DOHH2 (cell line): ENCODE measurements around the gene C1QBP.

Experiments
- H3F3A ChIP-seq: fragments of 200-600 bp; sonication (generic), shearing (Covaris generic); 2 replicates; pipeline ENCODE4 v1.6.0; 2016; ENCODE audit warnings: antibody characterized with exemption, mild to moderate bottlenecking; ENCODE audit not compliant: control insufficient read depth, insufficient read depth
- H3K27ac ChIP-seq: fragments of 200-600 bp; sonication (generic); 2 replicates; pipeline ENCODE4 v1.5.1; 2014; ENCODE audit warnings: low read depth, mild to moderate bottlenecking, low read length, moderate library complexity
- H3K27me3 ChIP-seq: fragments of 200-600 bp; sonication (generic); 2 replicates; pipeline ENCODE4 v1.6.1; 2014; ENCODE audit warnings: mild to moderate bottlenecking, low read length, mixed read lengths; ENCODE audit not compliant: control insufficient read depth
- H3K36me3 ChIP-seq: fragments of 200-600 bp; sonication (generic); 2 replicates; pipeline ENCODE4 v1.6.1; 2014; ENCODE audit warnings: mild to moderate bottlenecking, low read length, moderate library complexity, mixed read lengths; ENCODE audit not compliant: control insufficient read depth
- H3K4me1 ChIP-seq: fragments of 200-600 bp; sonication (generic); 2 replicates; pipeline ENCODE4 v1.6.1; 2014; ENCODE audit warnings: mild to moderate bottlenecking, low read length, mixed read lengths; ENCODE audit not compliant: control insufficient read depth
- H3K4me2 ChIP-seq: fragments of 200-600 bp; sonication (generic); 2 replicates; pipeline ENCODE4 v1.6.0; 2014; ENCODE audit warnings: mild to moderate bottlenecking, low read length, moderate library complexity
- H3K4me3 ChIP-seq: fragments of 200-600 bp; sonication (generic); 2 replicates; pipeline ENCODE4 v1.5.1; 2014; ENCODE audit warnings: mild to moderate bottlenecking, low read length, mixed read lengths
- H3K79me2 ChIP-seq: fragments of 200-600 bp; sonication (generic); 2 replicates; pipeline ENCODE4 v1.6.1; 2014; ENCODE audit warnings: mild to moderate bottlenecking, low read length, mixed read lengths; ENCODE audit not compliant: control insufficient read depth
- H3K9me2 ChIP-seq: fragments of 200-600 bp; sonication (generic); replicated peaks from 2 replicates; pipeline ENCODE4 v1.6.1; 2014; ENCODE audit warnings: mild to moderate bottlenecking, low read length, mixed read lengths; ENCODE audit not compliant: control insufficient read depth
- H3K9me3 ChIP-seq: fragments of 200-600 bp; sonication (generic); 2 replicates; pipeline ENCODE4 v1.6.1; 2014; ENCODE audit warnings: antibody characterized with exemption, low read length, mixed read lengths; ENCODE audit not compliant: control insufficient read depth, insufficient read depth
- H4K20me1 ChIP-seq: fragments of 200-600 bp; sonication (generic); 2 replicates; pipeline ENCODE4 v1.6.0; 2014; ENCODE audit warnings: low read depth, mild to moderate bottlenecking, antibody characterized with exemption, low read length, moderate library complexity; ENCODE audit not compliant: control insufficient read depth, insufficient read depth
- CTCF ChIP-seq: fragments of 200-600 bp; sonication (generic); IDR thresholded peaks from one replicate; pipeline ENCODE4 v1.5.1; 2014; ENCODE audit warnings: antibody characterized with exemption, mild to moderate bottlenecking, low read depth, low read length; ENCODE audit not compliant: poor library complexity, severe bottlenecking
- EZH2phosphoT487 ChIP-seq: fragments of 200-600 bp; sonication (generic); IDR thresholded peaks from 2 replicates; pipeline ENCODE4 v1.6.1; 2017; ENCODE audit warnings: borderline replicate concordance, mild to moderate bottlenecking, antibody characterized with exemption, low read length, moderate library complexity, mixed read lengths

Gene C1QBP

DNA sequence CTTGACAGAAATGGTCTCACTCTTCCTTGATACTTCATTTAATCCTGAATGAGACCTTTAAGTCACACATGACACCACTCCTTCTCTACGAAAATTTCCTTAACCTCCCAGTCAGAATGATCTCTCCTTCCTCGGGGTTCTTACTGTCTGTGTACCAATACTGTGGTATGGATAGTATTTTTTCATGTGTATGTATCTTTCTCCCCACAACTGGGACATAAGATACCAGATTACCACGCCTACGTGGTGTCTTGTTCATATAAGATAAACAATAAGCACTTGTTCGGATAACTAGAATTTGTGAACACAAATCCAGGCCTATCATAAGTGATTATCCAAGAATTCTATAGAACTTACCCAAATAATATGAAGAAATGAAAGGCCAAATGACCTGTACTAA, 30.8 kb downstream of the C1QBP start:
- Histone ChIP-seq H4K20me1 (no peaks in the 10 kb centered on the region; the same call in 1 of the 2 replicates), H3K4me1 (no peaks in the 10 kb centered on the region), H3K4me3 (no peak overlapping the region), H3K4me2 (no peak overlapping the region), H3K27ac (no peak overlapping the region), H3K9me2 (no peaks in the 10 kb centered on the region), H3K9me3 (no peaks in the 10 kb centered on the region), H3K36me3 (peaks cover 92% of the 10 kb centered on the region), H3F3A (no peaks in the 10 kb centered on the region), H3K27me3 (no peaks in the 10 kb centered on the region), H3K79me2 (peaks cover 74% of the 10 kb centered on the region)
- TF ChIP-seq EZH2phosphoT487: no peak
- TF ChIP-seq CTCF: no peak

- peaks cover 61% of the 10 kb centered on the region for H3K79me2 ChIP-seq
- H4K20me1 ChIP-seq: no peaks in the 10 kb centered on the region; the same call in 1 of the 2 replicates
- TF ChIP-seq CTCF (no peak), EZH2phosphoT487 (no peak)
- H3F3A ChIP-seq: no peaks in the 10 kb centered on the region
- no peaks in the 10 kb centered on the region for H3K4me1 ChIP-seq
- no peak overlapping the region for H3K4me3 ChIP-seq
- H3K9me2 ChIP-seq: no peaks in the 10 kb centered on the region
- no peaks in the 10 kb centered on the region for H3K9me3 ChIP-seq
- H3K36me3 ChIP-seq: peaks cover 92% of the 10 kb centered on the region
- no peaks in the 10 kb centered on the region for H3K27me3 ChIP-seq
- H3K4me2 ChIP-seq: no peak overlapping the region
- H3K27ac ChIP-seq: no peak overlapping the region
Measured at GRCh38 chr17:5405400-5405799, 33.6 kb downstream of the C1QBP start.

DNA sequence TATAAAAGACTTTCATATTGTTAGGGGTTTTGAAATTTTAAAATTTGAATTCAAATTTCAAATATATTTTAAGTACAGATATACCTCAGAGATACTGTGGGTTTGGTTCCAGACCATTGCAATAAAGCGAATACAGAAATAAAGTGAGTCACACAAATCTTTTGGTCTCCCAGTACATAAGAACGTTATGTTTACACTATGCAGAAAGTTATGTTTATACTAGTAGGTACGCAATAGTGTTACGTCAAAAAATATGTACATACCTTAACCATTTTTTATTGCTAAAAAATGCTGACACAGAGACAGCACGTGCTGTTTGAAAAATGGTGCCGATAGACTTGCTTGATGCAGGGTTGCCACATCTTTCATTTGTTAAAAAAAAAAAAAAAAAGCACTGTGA, 39.2 kb downstream of the C1QBP start:
- Histone ChIP-seq H3F3A (no peaks in the 10 kb centered on the region), H3K4me2 (no peak overlapping the region), H3K9me3 (no peaks in the 10 kb centered on the region), H3K79me2 (peaks cover 20% of the 10 kb centered on the region), H3K36me3 (peaks cover 87% of the 10 kb centered on the region), H3K4me1 (no peaks in the 10 kb centered on the region), H3K4me3 (no peak overlapping the region), H3K27ac (no peak overlapping the region), H3K27me3 (no peaks in the 10 kb centered on the region), H3K9me2 (no peaks in the 10 kb centered on the region), H4K20me1 (no peaks in the 10 kb centered on the region; the same call in 1 of the 2 replicates)
- TF ChIP-seq CTCF (no peak), EZH2phosphoT487 (no peak)
